DMS53 treated with DMSO at 0.1 percent for 48 hours (cell line): ENCODE data around the gene CUL7.
"Not testable (repeated sequence)": the region's sequence is repeated elsewhere in the genome, so short reads cannot be mapped to it uniquely, and the experiment has no call there.

Experiments
- DNase-seq: peaks from one replicate; lab custom pipeline; 2025; ENCODE audit not compliant: unreplicated experiment; lab: John Stamatoyannopoulos, UW

The CUL7 gene

GRCh38 chr6:43016176-43016942 is 37.3 kb downstream of the CUL7 start:
- DNase-seq: no peak

GRCh38 chr6:43014434-43014909 is 39.2 kb downstream of the CUL7 start:
- DNase-seq: no peak

- peak; percentile 99 for DNase-seq
Observed at GRCh38 chr6:43013843-43014433, 39.7 kb downstream of the CUL7 start, which contains the start of the genes KLHDC3 and MEA1. Gene KLHDC3, plus strand, starts transcription at chr6:43014249. Its CDS starts 2,944 bp downstream, at chr6:43017193. Gene MEA1, minus strand, starts transcription at chr6:43013946. Its CDS starts 133 bp downstream, at chr6:43013813.

GRCh38 chr6:43013097-43013842 is 40.4 kb downstream of the CUL7 start:
- DNase-seq: no peak

GRCh38 chr6:43012364-43012763 is 41.3 kb downstream of the CUL7 start:
- DNase-seq: no peak

- DNase-seq: no peak
Observed at GRCh38 chr6:43011207-43011606, 42.4 kb downstream of the CUL7 start.

GRCh38 chr6:43009124-43009523 is 44.5 kb downstream of the CUL7 start:
- peak; percentile 16 for DNase-seq

GRCh38 chr6:43007126-43007525 is 46.5 kb downstream of the CUL7 start:
- no peak for DNase-seq

GRCh38 chr6:43006251-43006650 is 47.4 kb downstream of the CUL7 start:
- no peak for DNase-seq

GRCh38 chr6:43005844-43006243 is 47.8 kb downstream of the CUL7 start:
- no peak for DNase-seq

GRCh38 chr6:43001843-43002242 is 51.8 kb downstream of the CUL7 start:
- DNase-seq: no peak

- not testable (repeated sequence) for DNase-seq
Observed at GRCh38 chr6:42998205-42998604, 55.4 kb downstream of the CUL7 start.

GRCh38 chr6:42996513-42996912 is 57.1 kb downstream of the CUL7 start:
- no peak for DNase-seq

- DNase-seq: no peak
Observed at GRCh38 chr6:42993445-42993844, 60.2 kb downstream of the CUL7 start.

GRCh38 chr6:42989923-42990322 is 63.7 kb downstream of the CUL7 start:
- no peak for DNase-seq

- DNase-seq: no peak
Observed at GRCh38 chr6:42988486-42989020, 65.1 kb downstream of the CUL7 start.
